Measurements from ENCODE around the gene COPS7B.

Gene COPS7B

DNA sequence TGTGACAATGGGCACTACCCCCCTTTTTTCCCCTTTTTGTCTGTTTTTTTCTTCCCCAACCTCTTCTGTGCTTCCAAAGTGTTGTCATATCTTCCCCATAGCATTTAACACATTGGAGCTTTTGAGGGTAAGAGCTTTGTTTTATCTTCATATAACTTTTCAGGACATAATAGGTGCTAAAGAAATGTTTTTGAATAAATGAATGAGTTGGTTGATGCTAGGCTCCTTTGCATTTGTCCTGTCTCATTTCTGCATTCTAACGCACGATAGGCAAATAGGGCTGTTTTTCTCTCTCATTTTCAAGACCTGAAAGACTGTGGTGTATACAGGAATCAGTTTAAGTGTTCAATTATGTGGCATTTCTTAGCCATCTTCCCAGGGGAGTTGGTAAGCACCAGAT is 832 bp upstream of the COPS7B start:
- DNase-seq (ENCODE audit: low read depth in 2 of 3, low spot score in 1 of 3) = no peak

DNA sequence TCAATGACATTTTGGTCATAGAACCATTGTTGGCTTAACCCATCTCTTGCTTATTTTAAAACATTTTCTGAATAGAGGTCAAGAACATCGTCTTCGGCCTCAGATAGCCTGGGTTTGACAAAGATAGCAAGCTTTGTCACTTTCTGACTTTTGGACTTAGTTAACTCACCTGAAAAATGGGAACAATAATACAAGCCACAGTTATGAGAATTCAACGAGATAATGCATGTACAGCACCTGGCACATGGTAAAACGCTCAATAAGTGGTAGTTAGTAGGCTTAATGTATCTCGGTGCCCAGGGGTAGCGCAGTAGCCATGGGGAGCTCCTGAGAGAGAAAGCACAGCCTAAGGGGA is 446 bp upstream of the COPS7B start:
- no peak for DNase-seq (ENCODE audit: low read depth in 2 of 3, low spot score in 1 of 3)

DNA sequence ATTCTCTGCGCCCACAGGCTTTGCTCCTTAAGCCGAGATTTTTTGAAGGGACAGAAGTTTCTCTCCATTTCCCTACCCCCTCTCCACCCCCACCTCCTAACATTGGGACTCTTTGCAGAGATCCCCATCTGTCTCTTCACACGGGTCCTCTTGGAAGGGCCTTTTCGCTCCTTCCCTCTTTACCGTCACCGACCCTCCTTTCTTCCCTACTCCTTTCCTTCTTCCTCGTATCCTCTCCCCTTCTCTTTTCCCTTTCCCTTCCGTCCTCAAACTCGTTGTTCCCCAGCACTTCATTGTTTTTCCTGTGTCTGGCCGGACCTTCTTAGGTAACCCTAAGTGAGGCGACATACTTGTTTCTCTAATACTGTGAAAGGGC is 660 bp downstream of the COPS7B start:
- no peak for DNase-seq (ENCODE audit: low read depth in 2 of 3, low spot score in 1 of 3)

DNA sequence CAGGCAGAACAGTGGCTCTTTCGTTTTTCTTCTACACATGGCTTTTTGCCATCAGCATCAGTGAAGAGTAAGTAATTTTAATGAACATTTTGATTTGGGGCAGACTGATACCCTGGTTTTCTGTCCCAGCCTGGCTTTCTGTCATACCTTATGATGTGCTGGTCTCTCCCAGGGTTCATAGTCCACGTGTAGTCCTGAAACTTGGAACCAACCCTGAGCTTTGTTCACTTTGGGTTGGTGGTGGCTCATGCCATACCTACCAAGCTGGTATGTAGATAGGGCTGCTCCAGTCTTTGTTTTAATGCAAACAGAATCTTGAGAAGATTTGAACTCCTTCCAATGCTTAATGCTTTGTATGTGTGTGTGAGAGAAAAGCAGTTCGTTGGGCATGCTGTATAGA is 4.9 kb downstream of the COPS7B start:
- DNase-seq (ENCODE audit: low read depth in 2 of 3, low spot score in 1 of 3) = no peak

DNA sequence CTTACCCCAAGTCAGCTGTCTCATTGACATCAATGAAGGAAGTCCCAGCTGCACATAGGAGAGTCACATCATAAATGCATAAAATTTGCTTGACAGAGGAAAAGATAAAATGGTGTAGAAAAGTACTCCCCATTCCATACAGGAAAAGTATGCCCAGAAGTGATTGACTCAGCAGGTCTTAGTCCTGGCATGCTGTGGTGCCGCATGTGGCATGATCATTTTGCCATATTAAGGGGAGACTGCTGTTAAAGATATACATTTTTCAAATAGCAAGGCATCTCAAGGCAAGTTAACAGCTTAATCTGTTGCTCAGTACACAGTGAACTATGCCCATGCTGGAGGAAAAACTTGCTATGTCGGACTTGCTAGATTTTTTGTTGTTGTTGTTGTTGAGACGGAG is 8.1 kb downstream of the COPS7B start:
- DNase-seq (ENCODE audit: low read depth in 2 of 3, low spot score in 1 of 3) = no peak

DNA sequence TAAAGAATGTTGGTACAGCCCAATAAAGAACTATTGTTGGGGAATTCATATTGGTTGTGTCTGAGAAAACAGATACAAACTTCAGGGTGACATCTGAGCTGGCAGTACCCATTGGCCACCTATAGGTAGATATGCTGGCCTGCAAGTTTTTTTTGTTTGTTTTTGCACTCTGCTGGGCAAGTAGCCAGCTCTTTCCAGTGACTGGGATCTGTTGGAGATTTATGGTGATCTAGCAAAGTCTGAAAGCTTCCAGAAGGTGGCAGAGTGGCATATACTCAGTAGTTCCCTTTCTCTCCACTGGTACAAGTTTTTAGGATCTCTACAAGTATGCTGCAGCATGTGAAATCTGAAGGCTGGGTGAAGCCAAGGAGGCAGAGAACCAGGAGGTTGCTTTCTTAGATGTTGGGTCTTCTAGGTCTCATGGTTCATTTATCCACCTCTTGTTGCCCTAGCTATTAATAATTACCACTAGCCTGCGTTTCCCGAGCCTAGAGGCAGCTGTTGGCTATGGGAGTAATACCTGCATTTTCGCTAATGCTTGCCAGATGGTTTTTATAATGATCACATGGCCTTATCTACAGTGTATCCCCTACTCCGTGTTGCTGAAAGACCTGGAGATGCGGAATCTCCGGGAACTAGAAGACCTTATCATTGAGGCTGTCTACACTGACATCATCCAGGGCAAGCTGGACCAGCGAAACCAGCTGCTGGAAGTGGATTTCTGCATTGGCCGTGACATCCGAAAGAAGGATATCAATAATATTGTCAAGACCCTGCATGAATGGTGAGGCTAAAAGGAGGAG is 9.5 kb downstream of the COPS7B start:
- no peak for DNase-seq (ENCODE audit: low read depth in 2 of 3, low spot score in 1 of 3)

DNA sequence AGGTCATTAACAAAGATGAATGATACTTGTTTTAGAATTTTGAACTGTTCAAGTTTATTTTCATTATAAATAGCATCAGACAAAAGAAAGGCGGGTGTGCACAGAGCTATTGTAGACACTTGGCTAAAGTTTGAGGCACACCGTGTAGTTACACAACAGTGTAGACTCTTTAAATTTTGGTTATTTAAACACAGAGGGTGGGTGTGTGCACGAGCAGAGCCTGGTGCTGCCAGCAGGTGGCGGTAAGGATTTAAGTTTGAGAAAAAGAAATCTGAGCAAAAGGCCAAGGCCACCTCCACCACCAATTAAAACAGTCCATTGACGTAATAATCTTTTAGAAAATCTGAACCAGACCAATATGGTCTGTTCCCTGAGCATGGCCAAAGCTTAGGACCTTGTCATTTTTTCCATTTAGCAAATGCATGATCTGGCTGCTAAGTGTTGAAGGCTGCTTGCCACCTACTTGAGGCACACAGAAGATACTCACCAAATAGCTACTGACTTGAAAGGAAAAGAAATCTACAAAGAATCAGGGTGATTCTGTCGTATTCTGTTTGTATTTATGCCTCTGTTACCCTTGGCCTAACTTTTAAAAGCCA is 14.3 kb downstream of the COPS7B start:
- DNase-seq (ENCODE audit: low read depth in 2 of 3, low spot score in 1 of 3) = peak; percentile 21 to 46 (median 42)

DNA sequence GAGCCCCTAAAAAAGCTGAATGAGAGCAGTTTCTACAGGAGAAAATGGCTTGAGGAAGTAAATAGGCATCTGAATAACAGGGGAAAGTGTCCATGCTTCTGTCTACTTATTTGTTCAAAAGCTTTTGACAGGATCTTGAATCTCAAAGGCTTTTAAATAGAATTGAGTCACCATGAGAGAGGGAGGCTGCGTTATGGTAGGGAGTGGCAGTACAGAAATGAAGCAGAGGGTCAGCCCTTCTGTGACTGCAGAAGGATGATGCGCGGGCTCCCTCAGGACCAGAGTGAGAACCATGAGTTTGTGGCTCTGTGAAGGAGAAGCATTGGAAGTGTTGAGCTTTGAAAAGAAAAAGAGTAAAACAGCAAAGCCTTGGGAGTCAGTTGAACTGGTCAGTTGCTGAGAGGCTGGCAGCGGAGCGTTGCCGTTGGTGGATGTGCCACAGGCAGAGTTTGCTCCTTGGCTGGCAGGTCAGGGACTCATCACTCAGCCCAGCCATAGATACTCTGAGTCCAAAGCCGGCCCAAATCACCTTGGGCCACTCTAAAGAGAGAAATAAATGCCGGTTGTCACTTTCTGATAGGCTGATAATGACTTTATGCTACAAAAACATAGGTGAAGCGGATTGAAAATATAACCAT is 17.4 kb downstream of the COPS7B start:
- DNase-seq (ENCODE audit: low read depth in 2 of 3, low spot score in 1 of 3) = no peak

DNA sequence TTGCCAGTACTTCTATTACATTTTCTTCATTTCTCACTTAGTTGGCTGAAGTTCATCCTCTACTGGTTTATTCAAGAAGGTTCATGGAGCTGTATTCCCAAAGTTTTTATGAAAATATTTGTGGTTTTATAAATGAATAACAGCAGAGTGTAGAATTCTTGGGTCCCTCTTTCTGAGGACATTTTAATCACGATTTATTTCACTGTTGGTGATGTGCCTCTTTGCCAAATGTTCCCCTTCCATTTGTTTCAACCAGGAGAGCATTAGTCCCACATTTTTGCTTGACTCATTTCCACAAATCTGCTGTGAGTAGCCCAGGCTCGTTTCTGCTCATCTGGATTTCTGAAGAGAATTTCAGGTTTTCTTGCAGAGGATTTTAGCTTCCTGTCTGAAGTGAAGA is 20.8 kb downstream of the COPS7B start:
- DNase-seq (ENCODE audit: low read depth in 2 of 3, low spot score in 1 of 3) = no peak

DNA sequence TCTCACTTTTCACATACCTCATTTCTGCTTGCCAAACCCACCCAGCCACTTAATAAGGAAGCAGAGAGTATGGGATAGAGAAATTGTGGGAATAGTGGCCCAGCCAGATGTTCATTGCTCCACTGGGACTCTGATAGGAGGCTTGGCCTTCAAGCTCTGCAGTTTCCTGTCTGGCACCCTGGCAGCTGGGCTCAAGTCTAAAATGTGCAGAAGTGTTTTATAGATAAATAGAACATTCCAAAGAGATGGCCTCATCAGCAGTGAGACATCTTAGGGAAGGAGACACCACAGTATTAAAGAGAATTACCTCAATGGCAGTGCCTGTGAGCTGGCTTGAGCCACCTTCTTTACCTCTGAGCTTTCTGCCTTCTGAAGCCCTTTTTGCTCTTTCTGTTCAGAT is 24.7 kb downstream of the COPS7B start:
- DNase-seq (ENCODE audit: low read depth in 2 of 3, low spot score in 1 of 3) = no peak

DNA sequence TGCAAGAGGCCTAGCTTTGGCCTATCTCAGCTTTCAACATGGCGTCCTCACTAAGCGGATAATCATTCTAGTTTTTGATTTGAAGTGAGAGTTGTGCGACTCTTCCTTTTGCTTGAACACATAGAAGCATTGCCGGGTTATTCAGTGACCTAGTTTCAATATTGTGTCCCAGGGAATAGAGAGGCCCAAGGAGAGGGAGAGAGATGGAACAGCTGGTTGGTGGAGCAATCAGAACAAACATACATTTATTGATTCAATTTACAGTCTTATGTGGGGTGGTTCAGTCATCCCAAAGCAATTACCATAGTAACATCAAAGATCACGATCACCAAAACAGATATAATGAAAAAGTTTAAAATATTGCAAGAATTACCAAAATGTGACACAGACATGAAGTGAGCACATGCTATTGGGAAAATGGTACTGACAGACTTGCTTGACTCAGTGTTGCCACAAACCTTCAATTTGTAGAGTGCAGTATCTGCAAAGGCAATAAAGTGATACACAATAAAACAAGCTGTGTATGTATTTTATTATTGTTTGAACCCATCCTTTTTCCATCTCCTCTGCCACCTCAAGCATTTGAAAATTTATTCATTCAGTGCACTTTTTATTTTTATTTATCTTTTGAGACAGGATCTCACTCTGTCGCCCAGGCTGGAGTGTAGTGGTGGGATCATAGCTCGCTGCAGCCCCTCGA is 30.2 kb downstream of the COPS7B start:
- DNase-seq (ENCODE audit: low read depth in 2 of 3, low spot score in 1 of 3) = no peak

DNA sequence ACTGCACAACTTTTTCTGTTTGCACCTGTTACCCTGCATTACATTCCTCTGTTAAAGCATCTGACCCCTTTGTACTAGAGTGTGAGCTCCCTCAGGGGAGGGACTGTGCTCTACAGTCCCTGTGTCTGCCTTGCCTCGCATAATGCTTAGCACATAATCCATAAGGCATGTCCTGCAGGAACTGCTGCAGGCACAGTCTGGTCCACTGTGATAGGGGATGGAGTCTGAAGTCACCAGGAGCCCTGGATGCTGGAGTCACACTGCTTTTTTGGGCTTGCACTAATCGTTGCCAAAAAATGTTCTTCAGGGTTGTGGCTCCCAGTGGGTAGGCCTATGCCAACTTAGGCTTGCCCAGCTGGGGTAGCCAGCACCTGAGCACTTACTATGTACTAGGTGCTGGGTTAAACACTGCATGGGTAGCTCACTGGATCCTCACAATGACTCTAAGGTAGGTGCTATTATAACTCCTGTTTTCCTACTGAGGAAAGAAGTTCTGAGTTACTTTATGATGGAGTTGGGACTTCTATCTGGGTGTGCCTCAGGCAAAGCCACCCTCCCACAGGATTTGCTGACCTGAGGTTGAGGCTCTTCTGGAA is 33.3 kb downstream of the COPS7B start:
- no peak for DNase-seq (ENCODE audit: low read depth in 2 of 3, low spot score in 1 of 3)

DNA sequence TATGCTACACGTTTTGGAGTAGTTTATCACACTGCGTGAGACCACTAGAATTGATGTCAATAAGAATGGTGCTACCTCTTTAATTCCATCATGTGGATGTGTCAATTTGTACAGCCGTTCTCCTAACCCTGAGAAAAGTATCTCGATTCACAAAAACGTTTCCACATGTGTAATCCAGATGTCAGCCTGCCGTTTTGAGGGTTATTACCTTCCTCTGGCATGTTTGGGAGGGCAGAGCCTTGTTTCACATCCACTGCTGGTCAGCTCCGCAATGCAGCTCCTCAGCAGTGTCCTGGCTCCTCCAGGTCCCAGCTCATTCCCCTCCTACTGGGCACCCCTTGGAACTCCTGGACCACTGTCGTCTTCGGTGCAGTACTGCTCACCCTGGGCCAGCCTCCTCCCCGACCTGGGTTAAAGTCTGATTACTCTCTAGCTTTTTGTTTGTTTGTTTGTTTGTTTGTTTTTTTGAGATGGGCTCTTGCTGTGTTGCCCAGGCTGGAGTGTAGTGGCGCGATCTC is 34.6 kb downstream of the COPS7B start:
- no peak for DNase-seq (ENCODE audit: low read depth in 2 of 3, low spot score in 1 of 3)

DNA sequence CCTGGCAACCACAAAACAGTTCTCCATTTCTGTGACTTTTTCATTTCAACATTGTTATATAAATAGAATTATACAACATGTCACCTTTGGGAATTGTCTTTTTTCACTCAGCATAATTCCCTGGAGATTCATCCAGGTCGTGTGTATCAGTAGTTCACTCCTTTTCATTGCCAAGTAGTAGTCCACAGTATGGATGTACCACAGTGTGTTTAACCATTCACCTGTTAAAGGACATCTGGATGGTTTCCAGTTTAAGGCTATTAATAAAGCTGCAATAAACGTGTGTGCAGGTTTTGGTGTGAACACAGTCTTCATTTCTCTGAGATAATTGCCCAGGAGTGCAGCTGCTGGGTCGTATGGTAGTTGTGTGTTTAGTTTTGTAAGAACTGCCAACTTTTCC is 35.7 kb downstream of the COPS7B start:
- no peak for DNase-seq (ENCODE audit: low read depth in 2 of 3, low spot score in 1 of 3)

DNA sequence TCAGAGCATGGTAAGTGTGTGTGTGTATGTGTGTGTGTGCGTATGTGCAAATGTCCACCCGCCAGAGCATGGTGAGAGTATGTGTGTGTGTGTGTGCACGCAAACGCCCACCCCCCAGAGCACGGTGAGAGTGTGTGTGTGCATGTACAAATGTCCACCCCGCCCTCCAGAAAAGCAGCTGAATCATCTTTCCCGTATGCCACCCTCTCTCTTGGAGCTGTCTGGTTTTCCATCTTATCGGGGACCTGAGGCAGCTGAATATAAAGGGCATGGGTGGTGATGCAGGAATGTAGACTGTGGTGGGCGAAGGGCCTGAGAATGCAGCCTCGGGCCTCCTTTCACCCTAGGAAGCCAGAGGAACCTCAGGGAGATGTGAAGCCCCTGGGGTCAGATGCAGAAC is 66.9 kb downstream of the COPS7B start:
- DNase-seq (ENCODE audit: low read depth in 2 of 3, low spot score in 1 of 3) = no peak

DNA sequence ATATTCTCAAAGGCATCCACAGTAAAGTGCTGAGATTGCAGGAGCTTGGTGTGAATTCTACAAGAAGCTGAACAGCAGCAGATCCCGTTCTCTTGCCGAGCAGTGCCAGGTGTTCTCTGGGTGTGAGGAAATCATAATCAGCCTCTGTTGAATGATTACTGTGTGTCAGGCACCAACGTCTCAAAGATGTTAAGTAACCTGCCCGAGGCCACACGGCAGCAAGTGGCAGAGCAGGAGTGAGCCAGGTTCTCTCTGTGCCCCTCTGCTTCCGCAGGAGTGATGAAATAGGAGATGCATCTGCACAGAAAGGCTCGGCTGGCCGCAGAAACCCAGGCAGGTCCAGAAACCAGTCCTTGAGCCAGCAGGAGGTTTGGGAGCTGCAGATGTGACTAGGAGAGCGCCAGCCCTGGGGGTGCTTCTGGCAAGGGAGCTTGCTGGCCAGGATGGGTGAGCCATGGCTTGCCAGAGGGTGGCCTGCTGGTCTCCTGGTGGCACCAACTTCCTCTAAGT is 68.4 kb downstream of the COPS7B start:
- no peak for DNase-seq (ENCODE audit: low read depth in 2 of 3, low spot score in 1 of 3)

DNA sequence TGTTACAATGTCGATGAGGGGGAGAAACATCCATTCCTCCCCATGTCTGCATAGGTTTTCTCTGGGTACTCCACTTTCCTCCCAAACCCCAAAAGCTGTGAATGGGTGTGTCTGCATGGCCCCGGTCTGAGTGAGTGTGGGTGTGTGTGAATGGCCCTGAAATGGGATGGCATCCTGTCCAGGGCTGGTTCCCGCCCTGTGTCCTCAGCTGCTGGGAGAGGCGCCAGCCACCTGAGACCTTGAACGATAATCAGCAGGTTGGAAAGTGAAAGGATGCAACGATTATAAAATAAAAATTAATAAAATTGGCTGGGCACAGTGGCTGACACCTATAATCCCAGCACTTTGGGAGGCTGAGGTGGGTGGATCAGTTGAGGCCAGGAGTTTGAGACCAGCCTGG is 70.7 kb downstream of the COPS7B start:
- DNase-seq (ENCODE audit: low read depth in 2 of 3, low spot score in 1 of 3) = no peak
